IPS-20b (cell line): ENCODE data around the gene REPS2.
"Not testable (repeated sequence)": the region's sequence is repeated elsewhere in the genome, so short reads cannot be mapped to it uniquely, and the experiment has no call there.

Experiments used
- H3K27ac ChIP-seq: one replicate; pipeline ENCODE4 v1.5.1; 2013; ENCODE audit warnings: low read length
- H3K27me3 ChIP-seq: 2 replicates; pipeline ENCODE4 v1.6.1; 2013; ENCODE audit warnings: mild to moderate bottlenecking, low read length, inconsistent platforms; ENCODE audit not compliant: insufficient read depth
- H3K36me3 ChIP-seq: 2 replicates; pipeline ENCODE4 v1.6.1; 2013; ENCODE audit warnings: low read depth, mild to moderate bottlenecking, inconsistent platforms, low read length, moderate library complexity; ENCODE audit not compliant: insufficient read depth
- H3K4me1 ChIP-seq: 2 replicates; pipeline ENCODE4 v1.6.1; 2013; ENCODE audit warnings: mild to moderate bottlenecking, control low read depth, inconsistent platforms, low read length, moderate library complexity; ENCODE audit not compliant: insufficient read depth
- H3K4me3 ChIP-seq: 2 replicates; pipeline ENCODE4 v1.5.1; 2013; ENCODE audit warnings: mild to moderate bottlenecking, low read length, inconsistent platforms
- H3K9ac ChIP-seq: 2 replicates; pipeline ENCODE4 v1.6.1; 2013; ENCODE audit warnings: low read depth, mild to moderate bottlenecking, inconsistent platforms, low read length, moderate library complexity
- H3K9me3 ChIP-seq: 2 replicates; pipeline ENCODE4 v1.6.1; 2013; ENCODE audit warnings: mild to moderate bottlenecking, low read depth, low read length, inconsistent platforms; ENCODE audit not compliant: insufficient read depth

Gene REPS2

DNA sequence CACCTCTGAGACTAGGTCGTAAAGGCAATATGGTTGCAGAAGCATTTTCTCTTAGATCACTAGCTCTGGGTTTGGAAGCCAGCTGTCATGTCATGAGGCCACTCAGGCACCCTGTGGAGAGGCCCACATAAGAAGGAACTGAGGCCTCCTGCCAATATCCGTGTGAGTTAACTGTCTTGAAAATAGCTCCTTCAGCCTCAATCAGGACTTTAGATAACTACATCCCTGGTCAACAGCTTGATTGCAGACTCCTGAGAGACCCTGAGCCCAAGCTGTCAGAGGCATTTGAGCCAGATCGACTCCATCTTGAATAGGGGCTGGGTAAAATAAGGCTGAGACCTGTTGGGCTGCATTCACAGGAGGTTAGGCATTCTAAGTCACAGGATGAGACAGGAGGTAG, 15.1 kb upstream of the REPS2 start:
- Histone ChIP-seq H3K9ac (no peak overlapping the region), H3K27me3 (no peaks in the 10 kb centered on the region), H3K36me3 (no peaks in the 10 kb centered on the region), H3K9me3 (no peaks in the 10 kb centered on the region), H3K4me3 (no peak overlapping the region), H3K4me1 (peaks cover 16% of the 10 kb centered on the region), H3K27ac (no peak overlapping the region)

DNA sequence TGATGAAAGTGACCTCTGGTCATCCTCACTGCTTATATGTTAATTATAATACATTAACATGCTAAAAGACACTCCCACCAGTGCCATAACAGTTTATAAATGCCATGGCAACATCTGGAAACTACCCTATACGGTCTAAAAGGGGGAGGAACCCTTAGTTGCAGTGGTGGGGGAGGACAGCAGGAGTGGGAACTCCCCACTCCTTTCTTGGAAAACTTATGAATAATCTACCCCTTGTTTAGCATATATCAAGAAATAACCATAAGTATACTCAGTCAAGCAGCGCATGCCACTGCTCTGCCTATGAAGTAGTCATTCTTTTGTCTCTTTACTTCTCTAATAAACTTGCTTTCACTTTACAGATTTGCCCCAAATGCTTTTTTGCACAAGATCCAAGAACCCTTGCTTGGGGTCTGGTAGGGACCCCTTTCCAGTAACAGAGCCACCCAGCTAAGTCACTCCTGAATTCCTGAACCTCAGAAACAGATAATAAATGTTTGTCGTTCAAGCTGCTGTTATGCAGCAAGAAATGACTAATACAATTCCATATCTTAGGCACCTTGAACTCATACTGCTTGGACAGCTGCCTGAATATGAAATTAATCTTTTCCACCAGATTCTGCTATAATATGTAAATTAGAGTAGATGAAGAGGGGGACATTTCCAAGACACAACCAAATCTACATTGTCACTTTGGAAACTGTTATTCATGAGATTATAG, 14.4 kb upstream of the REPS2 start:
- H3K9ac ChIP-seq: no peak overlapping the region
- no peak overlapping the region for H3K4me3 ChIP-seq
- no peaks in the 10 kb centered on the region for H3K27me3 ChIP-seq
- H3K27ac ChIP-seq: no peak overlapping the region
- peaks cover 16% of the 10 kb centered on the region for H3K4me1 ChIP-seq
- no peaks in the 10 kb centered on the region for H3K9me3 ChIP-seq
- H3K36me3 ChIP-seq: no peaks in the 10 kb centered on the region

DNA sequence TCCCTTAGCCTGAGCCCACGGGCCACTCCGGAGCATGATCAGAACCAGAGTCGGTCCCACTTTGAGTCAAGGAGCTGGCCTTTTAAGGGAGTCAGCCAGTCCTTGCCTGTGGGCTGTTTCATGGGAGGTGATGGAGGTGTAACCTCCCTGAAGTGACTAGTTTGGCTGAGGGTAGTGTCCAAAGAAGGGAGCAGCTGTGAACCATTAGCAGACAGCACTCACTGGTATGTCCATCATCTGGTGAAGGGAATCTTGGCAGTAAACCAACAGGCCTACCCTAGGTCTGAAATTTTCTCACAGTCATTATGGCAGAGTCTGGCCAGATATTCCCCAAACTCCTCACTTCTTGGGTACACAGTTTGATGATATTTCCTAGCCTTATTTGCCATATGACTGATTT, 12.3 kb upstream of the REPS2 start:
- H3K4me3 ChIP-seq: no peak overlapping the region
- H3K27ac ChIP-seq: no peak overlapping the region
- H3K4me1 ChIP-seq: peaks cover 16% of the 10 kb centered on the region
- no peaks in the 10 kb centered on the region for H3K27me3 ChIP-seq
- H3K9ac ChIP-seq: no peak overlapping the region
- no peaks in the 10 kb centered on the region for H3K9me3 ChIP-seq
- no peaks in the 10 kb centered on the region for H3K36me3 ChIP-seq

GRCh38 chrX:16946971-16947562, 609 bp downstream of the REPS2 start:
- peak overlapping the region; percentile 64 for H3K4me3 ChIP-seq
- no peaks in the 10 kb centered on the region for H3K9me3 ChIP-seq
- H3K27ac ChIP-seq: no peak overlapping the region
- H3K27me3 ChIP-seq: peaks cover 22% of the 10 kb centered on the region
- H3K4me1 ChIP-seq: no peaks in the 10 kb centered on the region
- no peak overlapping the region for H3K9ac ChIP-seq
- no peaks in the 10 kb centered on the region for H3K36me3 ChIP-seq

- Histone ChIP-seq H3K9me3 (no peaks in the 10 kb centered on the region), H3K9ac (no peak overlapping the region), H3K4me1 (no peaks in the 10 kb centered on the region), H3K36me3 (no peaks in the 10 kb centered on the region), H3K27me3 (peaks cover 22% of the 10 kb centered on the region), H3K27ac (no peak overlapping the region), H3K4me3 (no peak overlapping the region)
These were observed 4.0 kb downstream of the REPS2 start for GRCh38 chrX:16950423-16950822.

DNA sequence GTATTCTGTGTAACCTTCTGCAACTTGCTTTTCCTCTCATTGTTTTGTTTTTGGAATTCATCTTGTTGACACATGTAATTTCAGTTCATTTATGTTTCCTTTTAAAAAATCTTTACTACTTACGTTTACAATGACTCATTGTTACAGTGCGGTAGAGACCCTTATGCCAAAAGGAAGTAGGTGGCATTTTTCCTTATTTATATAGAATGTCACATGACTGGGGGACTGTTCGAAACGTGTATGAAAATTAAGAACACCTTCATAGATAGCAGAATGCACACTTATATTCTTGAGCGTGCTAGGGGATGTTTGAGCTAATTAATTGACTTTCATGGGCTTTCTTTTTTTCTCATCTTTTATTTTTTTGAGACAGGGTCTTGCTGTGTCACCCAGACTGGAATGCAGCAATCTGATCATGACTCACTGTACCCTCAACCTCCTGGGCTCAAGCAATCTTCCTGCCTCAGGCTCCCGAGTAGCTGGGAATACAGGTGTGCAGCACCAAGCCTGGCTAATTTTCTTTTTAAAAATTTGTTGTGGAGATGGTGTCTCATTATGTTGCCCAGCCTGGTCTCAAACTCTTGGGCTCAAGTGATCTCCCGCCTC, 7.3 kb downstream of the REPS2 start:
- Histone ChIP-seq H3K27me3 (peaks cover 4% of the 10 kb centered on the region), H3K36me3 (no peaks in the 10 kb centered on the region), H3K27ac (no peak overlapping the region), H3K4me1 (0 out of 2 replicates have a peak, but pooled peaks cover 2% of the 10 kb centered on the region), H3K9me3 (no peaks in the 10 kb centered on the region), H3K9ac (no peak overlapping the region), H3K4me3 (no peak overlapping the region)

DNA sequence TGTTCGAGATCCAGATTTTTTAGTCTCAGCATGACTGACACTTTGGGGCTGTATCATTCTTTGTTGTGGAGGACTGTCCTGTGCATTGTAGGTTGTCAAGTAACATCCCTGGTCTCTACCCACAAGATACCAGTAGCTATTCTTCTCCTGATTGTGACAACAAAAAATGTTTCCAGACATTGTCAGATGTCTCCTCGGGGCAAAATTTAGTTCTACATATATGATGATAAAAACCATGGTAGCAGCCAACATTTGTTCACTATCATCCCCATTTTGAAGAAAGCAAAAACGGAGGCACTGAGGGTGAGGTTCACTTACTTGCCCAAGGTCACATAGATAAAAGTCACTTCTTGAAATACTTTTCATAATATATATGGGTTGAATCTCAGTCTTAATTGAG, 11.3 kb downstream of the REPS2 start:
- Histone ChIP-seq H3K9ac (no peak overlapping the region), H3K4me1 (0 out of 2 replicates have a peak, but pooled peaks cover 2% of the 10 kb centered on the region), H3K36me3 (no peaks in the 10 kb centered on the region), H3K4me3 (no peak overlapping the region), H3K27me3 (no peaks in the 10 kb centered on the region), H3K9me3 (no peaks in the 10 kb centered on the region), H3K27ac (no peak overlapping the region)

- Histone ChIP-seq H3K9me3 (no peaks in the 10 kb centered on the region), H3K27me3 (no peaks in the 10 kb centered on the region), H3K9ac (no peak overlapping the region), H3K4me1 (0 out of 2 replicates have a peak, but pooled peaks cover 2% of the 10 kb centered on the region), H3K36me3 (no peaks in the 10 kb centered on the region), H3K27ac (no peak overlapping the region), H3K4me3 (no peak overlapping the region)
These were observed 11.9 kb downstream of the REPS2 start for GRCh38 chrX:16958356-16958755.

- not testable (repeated sequence) for H3K27ac ChIP-seq, H3K27me3 ChIP-seq, H3K9ac ChIP-seq, H3K36me3 ChIP-seq, H3K9me3 ChIP-seq, H3K4me1 ChIP-seq, H3K4me3 ChIP-seq
These were observed 16.2 kb downstream of the REPS2 start for GRCh38 chrX:16962661-16963060.

GRCh38 chrX:16963216-16963615, 16.8 kb downstream of the REPS2 start:
- Histone ChIP-seq H3K4me1 (no peaks in the 10 kb centered on the region), H3K27ac (no peak overlapping the region), H3K9ac (no peak overlapping the region)

DNA sequence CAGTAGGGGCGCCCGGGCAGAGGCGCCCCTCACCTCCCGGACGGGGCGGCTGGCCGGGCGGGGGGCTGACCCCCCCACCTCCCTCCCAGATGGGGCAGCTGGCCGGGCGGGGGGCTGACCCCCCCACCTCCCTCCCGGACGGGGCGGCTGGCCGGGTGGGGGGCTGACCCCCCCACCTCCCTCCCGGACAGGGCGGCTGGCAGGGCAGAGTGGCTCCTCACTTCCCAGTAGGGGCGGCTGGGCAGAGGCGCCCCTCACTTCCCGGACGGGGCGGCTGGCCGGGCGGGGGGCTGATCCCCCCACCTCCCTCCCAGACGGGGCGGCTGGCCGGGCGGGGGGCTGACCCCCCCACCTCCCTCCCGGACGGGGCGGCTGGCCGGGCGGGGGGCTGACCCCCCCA, 18.5 kb downstream of the REPS2 start:
- H3K27ac ChIP-seq, H3K4me3 ChIP-seq, H3K9me3 ChIP-seq, H3K4me1 ChIP-seq, H3K9ac ChIP-seq, H3K36me3 ChIP-seq, H3K27me3 ChIP-seq: not testable (repeated sequence)

More at GRCh38 chrX:16963216-16963615, 16.8 kb downstream of the REPS2 start:
- no peaks in the 10 kb centered on the region for H3K27me3 ChIP-seq
- no peaks in the 10 kb centered on the region for H3K9me3 ChIP-seq
- no peaks in the 10 kb centered on the region for H3K36me3 ChIP-seq
- no peak overlapping the region for H3K4me3 ChIP-seq
